Tibial nerve (tissue), 3 donors: Measurements from ENCODE around the gene ANKDD1A.

Source experiments
- CTCF ChIP-seq, 5 experiments: fragments of 200-600 bp in 3 of 5; fragments of 450-650 bp in 2 of 5; sonication (generic) in 3 of 5; IDR thresholded peaks; one replicate each; pipeline ENCODE4 v1.5.1; 2016 to 2019; ENCODE audit warnings: antibody characterized with exemption in 5 of 5, mild to moderate bottlenecking in 3 of 5, moderate library complexity in 2 of 5
- POLR2A ChIP-seq, 2 donors: fragments of 450-650 bp; IDR thresholded peaks; one replicate each; pipeline ENCODE4 v1.6.1; 2017; ENCODE audit warnings: antibody characterized with exemption in 2 of 2, mild to moderate bottlenecking in 2 of 2, moderate library complexity in 2 of 2

GRCh38 chr15:64948916-64949315, 37.2 kb downstream of the ANKDD1A start:
- TF ChIP-seq POLR2A (IDR thresholded peaks at IDR 0.05) = no peak
- no peak for TF ChIP-seq CTCF (IDR thresholded peaks at IDR 0.05)
